Activated CD8-positive, alpha-beta T cell treated with anti-CD3 and anti-CD28 coated beads for 36 hours (primary cell): ENCODE data around the gene CEMIP. TPM values are rescaled to one million over a fixed set of nuclear protein-coding genes. Genes with fewer than 3 reads are reported as not detected.
"Not testable (repeated sequence)": the region's sequence is repeated elsewhere in the genome, so short reads cannot be mapped to it uniquely, and the experiment has no call there.

Source experiments
- ATAC-seq: fragments of 200-7000 bp; cut with Tn5 transposase; one replicate; pipeline ENCODE4 v1.10.0; 2021; ENCODE audit warnings: mild to moderate bottlenecking, moderate library complexity
- CTCF ChIA-PET: fragments of 350-600 bp; sonication (Branson Sonifier 250); formaldehyde crosslinking; loops from one replicate; lab custom pipeline; 2021; ENCODE audit warnings: antibody characterized with exemption; lab: Charles Lee
- POLR2A ChIA-PET: fragments of 350-600 bp; sonication (Branson Sonifier 250); formaldehyde crosslinking; loops from one replicate; lab custom pipeline; 2021; ENCODE audit warnings: antibody characterized with exemption; lab: Charles Lee
- DNase-seq: peaks from one replicate; pipeline ENCODE4 v3.0.0-alpha.2; 2020
- H3K27ac Mint-ChIP-seq: one replicate; pipeline ENCODE4 v1.8.0; 2021; ENCODE audit warnings: mild to moderate bottlenecking, mixed read lengths
- H3K27me3 Mint-ChIP-seq: one replicate; pipeline ENCODE4 v1.8.0; 2021; ENCODE audit warnings: mixed read lengths
- H3K36me3 Mint-ChIP-seq: one replicate; pipeline ENCODE4 v1.8.0; 2021; ENCODE audit warnings: low read depth, mixed read lengths
- H3K4me1 Mint-ChIP-seq: one replicate; pipeline ENCODE4 v1.8.0; 2021; ENCODE audit warnings: low read depth, mixed read lengths
- H3K4me3 Mint-ChIP-seq: one replicate; pipeline ENCODE4 v1.8.0; 2021; ENCODE audit warnings: mild to moderate bottlenecking, moderate library complexity, mixed read lengths
- H3K9me3 Mint-ChIP-seq: one replicate; pipeline ENCODE4 v1.8.0; 2021; ENCODE audit warnings: mixed read lengths
- CTCF ChIP-seq: fragments of 200-600 bp; IDR thresholded peaks from one replicate; pipeline ENCODE4 v1.8.0; 2022; ENCODE audit warnings: antibody characterized with exemption, mild to moderate bottlenecking
- intact Hi-C: fragments of 100-400 bp; cut with micrococcal nuclease; formaldehyde crosslinking; loops from one replicate; pipeline ENCODE4 v1.10.0; 2022
- total RNA-seq, 2 experiments: library from RNA; stranded (reverse); gene quantifications; one replicate each; pipeline ENCODE4 v1.2.3, GENCODE V29; 2021

Gene CEMIP
- total RNA-seq, 2 experiments from 2014 or later = not detected

GRCh38 chr15:80754014-80754413 lies 25.2 kb upstream of the CEMIP start:
- no peak for ATAC-seq
- no peaks in the 10 kb centered on the region for H3K27me3 Mint-ChIP-seq
- H3K4me3 Mint-ChIP-seq = no peak overlapping the region
- ChIA-PET CTCF (interaction anchor here (1.2 kb wide), 1 partner anchor 22 kb away, joined by 3 read pairs; no protein-coding TSS in a partner anchor), POLR2A (no interaction called here)
- DNase-seq = no peak
- H3K9me3 Mint-ChIP-seq = no peaks in the 10 kb centered on the region
- peaks cover 4% of the 10 kb centered on the region for H3K4me1 Mint-ChIP-seq
- no peak for TF ChIP-seq CTCF
- intact Hi-C loops = no loop called here
- H3K36me3 Mint-ChIP-seq = peaks cover 2% of the 10 kb centered on the region
- H3K27ac Mint-ChIP-seq = no peak overlapping the region

DNA sequence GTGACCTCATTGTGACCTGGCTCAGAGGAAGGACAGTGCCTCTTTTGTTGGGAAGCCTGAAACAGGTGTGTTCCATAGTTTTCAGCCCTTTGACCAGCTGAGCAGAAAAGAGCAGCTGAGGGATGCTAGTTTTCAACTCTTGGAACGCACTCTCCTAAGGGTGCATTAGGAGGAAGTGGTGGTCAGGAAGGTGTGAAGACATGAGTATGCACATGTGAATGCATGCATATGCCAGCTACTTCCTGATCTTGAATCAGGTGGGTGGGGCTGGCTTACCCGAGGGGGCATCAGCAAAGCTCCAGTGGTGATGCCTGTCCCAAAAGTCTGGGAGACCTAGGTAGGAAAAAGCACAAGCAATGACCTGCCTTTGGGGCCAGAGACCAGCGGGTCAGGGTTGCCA lies 23.3 kb upstream of the CEMIP start:
- no peak for TF ChIP-seq CTCF
- no peak overlapping the region for H3K4me3 Mint-ChIP-seq
- no peaks in the 10 kb centered on the region for H3K27me3 Mint-ChIP-seq
- ATAC-seq (no peak), DNase-seq (no peak)
- H3K27ac Mint-ChIP-seq = no peak overlapping the region
- intact Hi-C loops = no loop called here
- peaks cover 4% of the 10 kb centered on the region for H3K4me1 Mint-ChIP-seq
- ChIA-PET CTCF (interaction anchor here (1.2 kb wide), 1 partner anchor 20 kb away, joined by 3 read pairs; no protein-coding TSS in a partner anchor), POLR2A (no interaction called here)
- no peaks in the 10 kb centered on the region for H3K9me3 Mint-ChIP-seq
- peaks cover 2% of the 10 kb centered on the region for H3K36me3 Mint-ChIP-seq

GRCh38 chr15:80758130-80758745 lies 20.9 kb upstream of the CEMIP start:
- intact Hi-C loops = no loop called here
- peaks cover 2% of the 10 kb centered on the region for H3K36me3 Mint-ChIP-seq
- DNase-seq (no peak), ATAC-seq (no peak)
- H3K9me3 Mint-ChIP-seq = no peaks in the 10 kb centered on the region
- H3K27ac Mint-ChIP-seq = no peak overlapping the region
- TF ChIP-seq CTCF = no peak
- ChIA-PET CTCF (no interaction called here), POLR2A (no interaction called here)
- peaks cover 4% of the 10 kb centered on the region for H3K4me1 Mint-ChIP-seq
- no peaks in the 10 kb centered on the region for H3K27me3 Mint-ChIP-seq
- no peak overlapping the region for H3K4me3 Mint-ChIP-seq

DNA sequence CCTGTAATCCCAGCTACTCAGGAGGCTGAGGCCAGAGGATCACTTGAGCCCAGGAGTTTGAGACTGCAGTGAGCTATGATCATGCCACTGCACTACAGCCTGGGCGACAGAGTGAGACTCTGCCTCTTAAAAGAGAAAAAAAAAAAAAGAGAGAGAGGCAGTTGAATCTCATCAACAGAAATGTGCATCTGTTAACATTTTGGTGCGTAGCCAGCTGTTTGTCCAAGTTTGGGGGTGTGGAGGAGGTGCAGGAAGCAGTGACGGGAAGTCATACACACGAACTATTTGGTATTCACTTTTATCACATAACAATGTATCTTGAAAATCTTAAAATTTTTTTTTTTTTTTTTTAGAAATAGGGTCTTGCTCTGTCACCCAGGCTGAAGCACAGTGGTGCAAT lies 18.2 kb upstream of the CEMIP start:
- no peak for ATAC-seq
- Mint-ChIP-seq H3K4me3 (no peak overlapping the region), H3K9me3 (no peaks in the 10 kb centered on the region), H3K27me3 (no peaks in the 10 kb centered on the region), H3K27ac (no peak overlapping the region), H3K36me3 (no peaks in the 10 kb centered on the region), H3K4me1 (no peaks in the 10 kb centered on the region)
- ChIA-PET POLR2A (no interaction called here), CTCF (no interaction called here)
- no peak for TF ChIP-seq CTCF
- DNase-seq = no peak
- intact Hi-C loops = no loop called here

- no peak overlapping the region for H3K27ac Mint-ChIP-seq
- no peak for ATAC-seq
- no peaks in the 10 kb centered on the region for H3K4me1 Mint-ChIP-seq
- ChIA-PET POLR2A (no interaction called here), CTCF (no interaction called here)
- no peaks in the 10 kb centered on the region for H3K9me3 Mint-ChIP-seq
- intact Hi-C loops = no loop called here
- H3K36me3 Mint-ChIP-seq = no peaks in the 10 kb centered on the region
- no peak for DNase-seq
- H3K4me3 Mint-ChIP-seq = no peak overlapping the region
- TF ChIP-seq CTCF = no peak
- no peaks in the 10 kb centered on the region for H3K27me3 Mint-ChIP-seq
These were observed 17.4 kb upstream of the CEMIP start for GRCh38 chr15:80761754-80762153.

DNA sequence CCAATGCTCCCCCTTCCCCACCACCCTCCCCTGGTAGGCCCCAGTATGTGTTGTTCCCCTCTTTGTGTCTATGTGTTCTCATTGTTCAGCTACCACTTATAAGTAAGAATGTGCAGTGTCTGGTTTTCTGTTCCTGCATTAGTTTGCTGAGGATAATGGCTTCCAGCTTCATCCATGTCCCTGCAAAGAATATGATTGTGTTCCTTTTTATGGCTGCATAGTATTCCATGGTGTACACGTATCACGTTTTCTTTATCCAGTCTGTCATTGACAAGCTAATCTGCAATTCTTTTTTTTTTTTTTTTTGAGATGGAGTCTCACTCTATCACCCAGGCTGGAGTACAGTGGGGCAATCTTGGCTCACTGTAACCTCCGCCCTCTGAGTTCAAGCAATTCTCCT lies 15.9 kb upstream of the CEMIP start:
- H3K9me3 Mint-ChIP-seq, intact Hi-C loops, DNase-seq, ATAC-seq, H3K4me3 Mint-ChIP-seq, POLR2A ChIA-PET, H3K27ac Mint-ChIP-seq, H3K4me1 Mint-ChIP-seq, H3K36me3 Mint-ChIP-seq, H3K27me3 Mint-ChIP-seq: not testable (repeated sequence)
- CTCF ChIA-PET = interaction anchor here (0.7 to 1.2 kb wide), 2 partner anchors 13 to 16 kb away, joined by 3 to 4 read pairs; partner anchors contain the start of gene CEMIP
